ENCODE data around the gene C9orf78. TPM values are rescaled to one million over a fixed set of nuclear protein-coding genes. Genes with fewer than 3 reads are reported as not detected.

C9orf78 gene
- total RNA-seq, 1 experiment from 2014 or later: 27.9 TPM

Small RNAs within 50 kb of the gene (small RNA-seq; reads per million reads assigned to genes)
- not detected for gene MIR6855

Other genes starting within 250 kb of the C9orf78 start
- gene C9orf50, start 214.2 kb downstream of the C9orf78 start, total RNA-seq (2014; rRNA removed; shearing (Covaris generic)): not detected in 2 replicates
- gene NTMT1, start 209.1 kb downstream of the C9orf78 start, total RNA-seq (2014; rRNA removed; shearing (Covaris generic)): 68.7 and 83.8 TPM in 2 replicates
- gene ASB6, start 193.1 kb downstream of the C9orf78 start, total RNA-seq (2014; rRNA removed; shearing (Covaris generic)): 25.5 and 25.9 TPM in 2 replicates
- gene PRRX2, start 169.6 kb downstream of the C9orf78 start, total RNA-seq (2014; rRNA removed; shearing (Covaris generic)): not detected in 2 replicates
- 0.41 and 0.94 TPM in 2 replicates for gene PTGES, start 82.2 kb downstream of the C9orf78 start, total RNA-seq (2014; rRNA removed; shearing (Covaris generic))
- 25.0 and 27.1 TPM in 2 replicates for gene TOR1B, start 32.1 kb downstream of the C9orf78 start, total RNA-seq (2014; rRNA removed; shearing (Covaris generic))
- 21.3 and 25.2 TPM in 2 replicates for gene TOR1A, start 11.1 kb downstream of the C9orf78 start, total RNA-seq (2014; rRNA removed; shearing (Covaris generic))
- gene USP20, start 183 bp upstream of the C9orf78 start, total RNA-seq (2014; rRNA removed; shearing (Covaris generic)): 12.4 and 14.8 TPM in 2 replicates
- 2.4 and 3.1 TPM in 2 replicates for gene FNBP1, start 207.9 kb upstream of the C9orf78 start, total RNA-seq (2014; rRNA removed; shearing (Covaris generic))
- gene GPR107, start 218.6 kb upstream of the C9orf78 start, total RNA-seq (2014; rRNA removed; shearing (Covaris generic)): 12.0 and 13.8 TPM in 2 replicates

Measured in HT-29 (cell line).